Erythroblast (primary cell): ENCODE data around the gene AIDA.

Source experiments
- GATA1 ChIP-seq: IDR thresholded peaks from 2 replicates; pipeline ENCODE4 v1.6.1; 2011; ENCODE audit warnings: low read depth, mild to moderate bottlenecking, control low read depth, low read length, moderate library complexity
- POLR2A ChIP-seq: IDR thresholded peaks from 2 replicates; pipeline ENCODE4 v1.6.1; 2011; ENCODE audit warnings: mild to moderate bottlenecking, low read length

DNA sequence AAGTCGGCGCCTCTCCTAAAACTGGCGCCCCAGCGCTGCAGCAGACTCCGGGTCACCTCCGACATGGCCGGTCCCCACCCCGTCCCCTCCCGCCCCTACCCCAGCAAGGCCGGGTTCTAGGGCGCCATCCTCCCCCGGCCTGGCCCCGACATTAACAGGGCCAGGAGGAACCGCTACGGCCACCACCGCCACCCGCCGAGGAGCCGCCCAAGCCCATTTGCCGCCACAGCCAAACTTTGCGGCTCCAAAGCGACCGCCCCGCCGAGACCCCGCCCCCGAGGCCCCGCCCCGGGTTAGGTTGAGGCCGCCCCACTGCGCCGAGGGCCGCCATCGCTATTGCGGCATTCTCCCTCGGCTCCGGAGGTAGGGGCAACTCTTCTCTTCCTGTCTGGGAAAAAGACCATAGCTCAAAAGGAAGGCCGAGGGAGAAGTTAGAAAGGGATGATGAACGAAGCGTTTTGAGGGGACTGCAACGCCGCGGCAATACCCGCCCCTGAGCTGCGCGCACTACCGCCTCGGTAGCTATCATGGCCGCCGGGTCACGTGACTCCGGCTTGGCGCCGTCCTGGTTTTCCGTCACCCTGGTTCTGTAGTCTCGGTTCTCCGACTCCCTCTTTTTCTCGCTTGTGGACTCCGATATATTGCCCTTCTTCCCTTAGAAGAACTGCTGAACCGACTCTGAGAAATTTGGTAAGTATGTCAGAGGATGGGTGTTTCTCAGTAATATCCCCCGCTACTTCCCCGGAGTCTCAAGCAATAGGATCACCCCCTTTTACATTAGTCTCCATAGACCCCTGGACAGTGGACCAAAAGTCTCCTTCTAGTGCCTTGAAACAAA is at the start of gene AIDA, which contains the start of gene BROX:
- TF ChIP-seq POLR2A: no peak
- no peak for TF ChIP-seq GATA1
